Stomach (tissue), 9 donors: ENCODE measurements around the gene TMEM256. TPM values are rescaled to one million over a fixed set of nuclear protein-coding genes. Genes with fewer than 3 reads are reported as not detected.

Experiments used
- DNase-seq, 2 donors: peaks; one replicate each; pipeline versions ENCODE4 v3.0.0 to v3.0.0-alpha.2; 2013 to 2019
- H3K27ac ChIP-seq, 5 donors: fragments of 200-600 bp in 4 of 5; sonication (generic) in 4 of 5; one replicate each; pipeline ENCODE4 v1.5.1; 2013 to 2019; ENCODE audit warnings: mild to moderate bottlenecking in 1 of 5, moderate library complexity in 1 of 5
- H3K27me3 ChIP-seq, 3 donors: fragments of 200-600 bp; sonication (generic); one replicate each; pipeline ENCODE4 v1.5.1; 2017 to 2019; ENCODE audit warnings: mixed run types in 1 of 3
- H3K36me3 ChIP-seq, 4 donors: fragments of 200-600 bp; sonication (generic); 1 replicate in 3 of 4; 2 replicates in 1 of 4; pipeline ENCODE4 v1.5.1; 2016 to 2019
- H3K4me1 ChIP-seq, 4 donors: fragments of 200-600 bp; sonication (generic); one replicate each; pipeline ENCODE4 v1.5.1; 2016 to 2019
- H3K4me3 ChIP-seq, 4 donors: fragments of 200-600 bp; sonication (generic) in 3 of 4; one replicate each; pipeline ENCODE4 v1.5.1; 2016 to 2019; ENCODE audit warnings: mild to moderate bottlenecking in 1 of 4
- H3K9me3 ChIP-seq, 4 donors: fragments of 200-600 bp; sonication (generic); one replicate each; pipeline ENCODE4 v1.5.1; 2016 to 2019
- CTCF ChIP-seq, 7 experiments: fragments of 450-650 bp in 4 of 7; fragments of 200-600 bp in 3 of 7; sonication (generic) in 3 of 7; IDR thresholded peaks; one replicate each; pipeline ENCODE4 v1.5.1; 2016 to 2019; ENCODE audit warnings: antibody characterized with exemption in 7 of 7, control low read depth in 2 of 7, mild to moderate bottlenecking in 1 of 7
- EP300 ChIP-seq: sonication (generic); formaldehyde crosslinking; IDR thresholded peaks from one replicate; pipeline ENCODE4 v1.6.1; 2017; ENCODE audit warnings: antibody characterized with exemption
- POLR2A ChIP-seq, 4 donors: fragments of 450-650 bp; IDR thresholded peaks; one replicate each; pipeline ENCODE4 v1.6.1; 2016; ENCODE audit warnings: antibody characterized with exemption in 4 of 4, control low read depth in 2 of 4, mild to moderate bottlenecking in 1 of 4, moderate library complexity in 1 of 4
- POLR2AphosphoS5 ChIP-seq, 3 donors: sonication (generic); formaldehyde crosslinking; IDR thresholded peaks; one replicate each; pipeline ENCODE4 v1.6.1; 2016; ENCODE audit warnings: antibody characterized with exemption in 3 of 3
- WGBS, 5 donors: extraction: QIAGEN DNeasy Blood & Tissue Kit in 3 of 5; methylation state at CpG; one replicate each; pipeline versions ENCODE4 v1.1.5 to v1.1.7; 2013 to 2018; 5-methylcytosine and 5-hydroxymethylcytosine counted together
- intact Hi-C: fragments of 100-400 bp; cut with DNase I; formaldehyde crosslinking; loops from one replicate; pipeline ENCODE4 v1.15.1; 2023; ENCODE audit warnings: low total_unique reads
- polyA plus RNA-seq, 3 donors: library from polyadenylated mRNA; stranded (reverse); fragments of 200-250 nt; gene quantifications; one replicate each; pipeline ENCODE4 v1.2.3, GENCODE V29; 2013
- total RNA-seq, 5 donors: library from RNA; depleted of rRNA; stranded (reverse); fragments of >200 nt; gene quantifications; one replicate each; pipeline versions ENCODE4 v1.1.0 to v1.2.3, GENCODE V29; 2014 to 2016
- donor health status: healthy with polysubstance abuse.
- donor health status: Bipolar disorder and iron deficiency.
- donor health status: healthy.

The TMEM256 gene
- total and polyA plus RNA-seq, 8 donors, result 39.8 to 347 (median 253) TPM; not detected in 1

GRCh38 chr17:7406235-7406825 is 2.4 kb upstream of the TMEM256 start:
- peaks cover 0 to 25% (median 19%) of the 10 kb centered on the region in 4 donors for H3K36me3 ChIP-seq
- intact Hi-C loops, result no loop called here
- H3K27ac ChIP-seq, result peak overlapping the region in 2 of 5 donors; percentile 90 to 94
- WGBS, 5 donors, result 34 to 52% (median 47%) methylated on average over 7 to 12 of the region's 12 CpGs
- peak overlapping the region in 1 of 4 donors; percentile 74 for H3K4me3 ChIP-seq
- H3K4me1 ChIP-seq, result peaks cover 30 to 42% (median 34%) of the 10 kb centered on the region in 4 donors
- DNase-seq, result no peak
- H3K27me3 ChIP-seq, result peaks cover 0 to 13% (median 0%) of the 10 kb centered on the region in 3 donors
- no peaks in the 10 kb centered on the region for H3K9me3 ChIP-seq
- TF ChIP-seq CTCF (IDR thresholded peaks at IDR 0.05), result no peak

- Histone ChIP-seq H3K27me3 (peaks cover 0 to 13% (median 0%) of the 10 kb centered on the region in 3 donors), H3K27ac (peak overlapping the region; percentile 47 to 94 (median 93)), H3K36me3 (peaks cover 0 to 23% (median 18%) of the 10 kb centered on the region in 4 donors), H3K4me1 (peaks cover 30 to 42% (median 36%) of the 10 kb centered on the region in 4 donors), H3K4me3 (peak overlapping the region; percentile 71 to 80 (median 74)), H3K9me3 (no peaks in the 10 kb centered on the region)
- DNase-seq, result peak in 1 of 2 donors; percentile 60
- 10 to 18% (median 12%) methylated on average over 25 to 38 of the region's 38 CpGs for WGBS, 5 donors
- no peak for TF ChIP-seq POLR2A (IDR thresholded peaks at IDR 0.05)
- no peak for TF ChIP-seq EP300
- TF ChIP-seq CTCF (IDR thresholded peaks at IDR 0.05), result no peak
- TF ChIP-seq POLR2AphosphoS5 (IDR thresholded peaks at IDR 0.05), result no peak
- intact Hi-C loops, result no loop called here
Measured at GRCh38 chr17:7405350-7406234, 1.7 kb upstream of the TMEM256 start.

DNA sequence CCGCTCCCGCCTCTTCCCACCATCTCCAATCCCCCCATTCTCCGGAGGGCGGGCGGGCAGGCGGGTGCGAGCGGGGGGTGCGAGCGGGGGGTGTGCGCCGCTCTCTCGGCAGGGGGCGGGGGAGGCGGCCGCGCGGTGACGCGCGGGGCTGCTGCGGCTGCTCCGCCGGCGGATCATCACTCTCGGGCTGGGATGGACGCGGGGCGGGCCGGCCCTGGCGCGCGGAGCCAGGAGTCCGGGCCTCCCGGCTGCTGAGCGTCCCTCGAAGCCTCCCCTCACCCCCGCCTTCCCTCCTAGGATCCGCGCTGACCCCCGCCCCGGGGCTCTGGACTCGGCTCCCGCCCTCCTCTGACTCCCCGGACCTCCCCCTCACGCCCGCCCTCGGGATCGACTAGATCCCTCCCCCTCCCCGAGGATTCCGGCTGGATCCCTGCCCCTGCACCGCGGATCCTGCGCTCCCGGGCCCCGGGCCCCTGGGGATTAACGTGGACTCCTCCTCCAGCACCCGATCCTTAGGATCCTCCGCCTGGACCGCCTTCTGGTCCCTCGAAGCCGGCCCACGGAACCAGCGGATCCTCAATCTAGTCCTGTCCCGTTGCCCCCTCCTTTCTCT is 946 bp upstream of the TMEM256 start:
- peaks cover 0 to 13% (median 0%) of the 10 kb centered on the region in 3 donors for H3K27me3 ChIP-seq
- peaks cover 0 to 16% (median 14%) of the 10 kb centered on the region in 4 donors for H3K36me3 ChIP-seq
- peak overlapping the region; percentile 63 to 94 (median 93) for H3K27ac ChIP-seq
- 0 to 2% (median 1%) methylated on average over 17 to 64 of the region's 65 CpGs for WGBS, 5 donors
- H3K4me1 ChIP-seq, result peaks cover 30 to 42% (median 36%) of the 10 kb centered on the region in 4 donors
- TF ChIP-seq POLR2AphosphoS5 (IDR thresholded peaks at IDR 0.05) (no peak), EP300 (no peak), CTCF (IDR thresholded peaks at IDR 0.05) (no peak), POLR2A (IDR thresholded peaks at IDR 0.05) (no peak)
- H3K9me3 ChIP-seq, result no peaks in the 10 kb centered on the region
- intact Hi-C loops, result no loop called here
- peak overlapping the region; percentile 71 to 80 (median 74) for H3K4me3 ChIP-seq
- peak in 1 of 2 donors; percentile 60 for DNase-seq

DNA sequence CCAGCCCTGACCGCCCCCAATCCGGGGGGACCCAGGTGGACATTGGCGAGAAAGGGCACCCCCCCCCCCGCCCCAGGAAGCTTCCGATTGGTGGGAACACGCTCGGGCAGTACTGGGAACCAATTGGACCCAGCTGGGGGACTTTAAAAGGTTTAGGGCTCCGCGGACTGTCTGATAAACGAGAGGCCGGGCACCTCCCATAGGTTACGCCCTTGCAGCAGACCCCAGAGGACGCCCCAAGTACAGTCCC is 245 bp downstream of the TMEM256 start:
- 0% methylated on average over 7 to 13 of the region's 13 CpGs for WGBS, 5 donors
- no peak for DNase-seq
- Histone ChIP-seq H3K36me3 (peaks cover 0 to 4% (median 3%) of the 10 kb centered on the region in 4 donors), H3K27ac (peak overlapping the region; percentile 90 to 94 (median 93)), H3K9me3 (no peaks in the 10 kb centered on the region), H3K4me1 (peaks cover 30 to 42% (median 36%) of the 10 kb centered on the region in 4 donors), H3K4me3 (peak overlapping the region; percentile 71 to 80 (median 74)), H3K27me3 (peaks cover 0 to 13% (median 0%) of the 10 kb centered on the region in 3 donors)
- TF ChIP-seq POLR2AphosphoS5 (IDR thresholded peaks at IDR 0.05), result no peak
- TF ChIP-seq CTCF (IDR thresholded peaks at IDR 0.05), result no peak
- no peak for TF ChIP-seq POLR2A (IDR thresholded peaks at IDR 0.05)
- TF ChIP-seq EP300, result no peak
- intact Hi-C loops, result no loop called here
